HG03175 (cell line): ENCODE measurements around the gene EGLN1.
"Not testable (repeated sequence)": the region's sequence is repeated elsewhere in the genome, so short reads cannot be mapped to it uniquely, and the experiment has no call there.

ENCODE experiments used
- ATAC-seq: cut with Tn5 transposase; IDR thresholded peaks from one replicate; pipeline ENCODE4 v1.9.1; 2021; ENCODE audit warnings: mild to moderate bottlenecking, moderate library complexity; ENCODE audit not compliant: unreplicated experiment

EGLN1 gene

DNA sequence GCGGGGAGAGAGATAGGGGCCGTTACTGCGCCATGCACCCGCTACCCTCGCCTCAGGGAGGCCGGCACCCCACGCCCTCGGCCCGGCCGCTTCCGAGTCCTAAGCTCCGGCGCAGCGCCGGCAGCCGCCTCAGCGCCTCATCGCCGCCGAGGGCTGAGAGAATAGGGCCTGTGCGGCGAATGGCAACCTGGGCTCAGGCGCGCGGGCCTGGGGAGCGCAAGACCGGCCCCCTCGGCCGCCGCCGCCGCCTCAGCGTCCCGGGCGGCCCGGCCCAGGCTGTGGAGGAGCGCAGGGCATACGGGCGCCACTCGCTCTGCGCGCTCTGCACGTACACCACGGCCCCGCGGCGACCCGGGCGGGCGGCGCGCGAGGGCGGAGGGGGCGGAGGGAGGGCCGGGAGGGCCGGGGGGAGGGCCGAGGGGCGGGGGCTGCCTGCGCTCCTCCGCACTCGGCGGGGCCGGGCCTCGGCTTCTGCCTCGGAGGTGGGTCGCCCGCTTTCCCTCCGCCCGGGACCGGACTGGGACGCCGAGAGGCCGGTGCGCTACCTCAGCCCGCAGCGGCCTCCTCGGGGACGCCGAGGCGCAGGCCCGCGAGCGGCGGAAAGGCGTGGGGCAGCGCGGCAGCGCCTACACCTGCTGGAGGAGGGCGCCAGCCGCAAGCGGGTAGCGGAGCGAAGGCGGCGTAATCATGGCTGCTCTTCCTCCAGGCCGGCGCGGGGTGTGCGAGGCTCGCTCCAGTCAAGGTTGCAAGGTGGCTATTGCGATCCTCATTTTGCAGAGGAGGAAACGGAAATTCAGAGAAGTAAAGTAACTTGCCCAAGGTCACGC lies at the start of gene EGLN1:
Gene EGLN1 (minus strand): TSS at position 317 of the 827 bp plus-strand sequence. CDS start 399 bp downstream, outside the sequence.
- ATAC-seq = peak; percentile 79

DNA sequence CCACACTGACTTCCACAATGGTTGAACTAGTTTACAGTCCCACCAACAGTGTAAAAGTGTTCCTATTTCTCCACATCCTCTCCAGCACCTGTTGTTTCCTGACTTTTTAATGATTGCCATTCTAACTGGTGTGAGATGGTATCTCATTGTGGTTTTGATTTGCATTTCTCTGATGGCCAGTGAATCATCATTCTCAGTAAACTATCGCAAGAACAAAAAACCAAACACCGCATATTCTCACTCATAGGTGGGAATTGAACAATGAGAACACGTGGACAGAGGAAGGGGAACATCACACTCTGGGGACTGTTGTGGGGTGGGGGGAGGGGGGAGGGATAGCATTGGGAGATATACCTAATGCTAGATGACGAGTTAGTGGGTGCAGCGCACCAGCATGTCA lies 49.4 kb upstream of the EGLN1 start:
- ATAC-seq = not testable (repeated sequence)

DNA sequence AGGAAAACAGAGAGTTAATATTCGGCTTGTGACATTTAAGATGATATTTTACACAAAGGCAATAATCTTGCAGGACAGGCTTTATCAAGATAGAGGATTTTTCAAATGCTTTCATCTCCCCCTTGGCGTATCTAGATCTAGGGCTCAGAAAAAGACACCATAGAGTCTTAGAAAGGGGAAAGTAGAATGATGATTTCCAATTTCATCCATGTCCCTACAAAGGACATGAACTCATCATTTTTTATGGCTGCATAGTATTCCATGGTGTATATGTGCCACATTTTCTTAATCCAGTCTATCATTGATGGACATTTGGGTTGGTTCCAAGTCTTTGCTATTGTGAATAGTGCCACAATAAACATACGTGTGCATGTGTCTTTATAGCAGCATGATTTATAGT lies 48.9 kb upstream of the EGLN1 start:
- not testable (repeated sequence) for ATAC-seq

DNA sequence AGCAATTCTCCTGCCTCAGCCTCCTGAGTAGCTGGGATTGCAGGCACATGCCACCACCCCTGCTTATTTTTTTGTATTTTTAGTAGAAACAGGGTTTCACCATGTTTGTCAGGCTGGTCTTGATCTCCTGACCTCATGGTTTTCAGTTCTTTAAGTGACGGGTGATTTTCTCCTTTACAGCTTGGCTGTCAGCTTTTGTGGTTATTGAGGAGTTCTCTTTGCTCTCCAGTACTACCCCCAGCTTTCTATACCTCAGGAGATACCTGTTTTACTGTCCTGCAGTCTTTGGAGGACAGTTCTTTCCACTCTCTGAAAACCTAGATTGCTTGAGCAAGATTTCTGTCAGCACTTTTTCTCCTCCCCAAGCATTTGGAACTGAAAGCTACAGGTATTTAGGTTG lies 45.9 kb upstream of the EGLN1 start:
- no peak for ATAC-seq

DNA sequence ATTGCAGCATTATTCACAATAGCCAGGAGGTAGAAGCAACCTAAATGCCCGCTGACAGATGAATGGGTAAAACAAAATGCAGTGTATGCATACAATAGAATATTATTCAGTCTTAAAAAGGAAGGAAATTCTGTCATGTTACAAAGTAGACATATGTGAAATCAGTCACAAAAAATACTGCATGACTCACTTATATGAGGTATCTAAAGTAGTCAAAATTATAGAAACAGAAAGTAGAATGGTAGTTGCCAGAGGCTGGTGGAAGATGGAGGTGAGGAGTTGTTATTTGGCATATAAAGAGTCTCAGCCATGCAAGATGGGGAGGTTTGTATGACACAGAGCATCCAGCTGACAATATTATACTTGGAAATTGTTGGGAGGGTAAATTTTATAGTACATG lies 43.0 kb upstream of the EGLN1 start:
- ATAC-seq = no peak

DNA sequence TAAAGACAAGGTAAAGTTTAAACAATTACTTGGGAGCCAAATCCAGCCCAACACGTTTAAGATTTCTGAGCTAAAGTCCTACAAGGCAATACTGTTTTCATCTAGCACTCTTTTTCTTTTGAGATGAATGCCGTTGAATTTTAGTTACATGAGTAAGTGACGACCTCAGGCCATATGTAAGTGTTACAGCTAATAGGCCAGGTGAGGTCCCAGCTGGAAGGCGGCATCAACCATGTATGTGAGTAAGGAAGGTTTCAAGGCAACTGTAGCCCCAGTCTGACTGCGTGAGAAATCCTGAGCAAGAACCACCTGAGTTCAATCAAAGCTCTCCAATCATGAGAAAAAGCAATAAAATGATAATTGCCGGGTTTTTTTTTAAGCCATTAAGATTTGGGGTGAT lies 41.5 kb upstream of the EGLN1 start:
- ATAC-seq = no peak

DNA sequence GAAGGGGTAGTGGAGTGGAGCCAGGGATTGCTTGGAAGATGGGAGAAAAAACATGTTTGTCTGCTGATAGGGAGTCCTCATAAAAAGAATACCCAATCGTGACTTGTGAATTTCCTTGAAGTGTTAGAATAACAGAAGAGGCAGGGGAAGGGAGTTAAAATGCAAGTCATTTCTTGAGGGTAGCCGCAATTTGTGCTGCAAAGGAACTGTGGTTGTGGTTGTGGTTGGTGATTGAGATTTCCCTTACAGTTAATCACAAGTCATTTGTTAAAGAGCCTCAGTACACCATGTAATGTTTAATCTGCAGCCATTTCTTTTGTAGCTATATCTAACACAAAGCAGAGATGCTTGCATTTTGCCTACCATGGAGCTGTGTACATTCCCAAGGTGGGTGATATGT lies 38.5 kb upstream of the EGLN1 start:
- ATAC-seq = peak; percentile 91

DNA sequence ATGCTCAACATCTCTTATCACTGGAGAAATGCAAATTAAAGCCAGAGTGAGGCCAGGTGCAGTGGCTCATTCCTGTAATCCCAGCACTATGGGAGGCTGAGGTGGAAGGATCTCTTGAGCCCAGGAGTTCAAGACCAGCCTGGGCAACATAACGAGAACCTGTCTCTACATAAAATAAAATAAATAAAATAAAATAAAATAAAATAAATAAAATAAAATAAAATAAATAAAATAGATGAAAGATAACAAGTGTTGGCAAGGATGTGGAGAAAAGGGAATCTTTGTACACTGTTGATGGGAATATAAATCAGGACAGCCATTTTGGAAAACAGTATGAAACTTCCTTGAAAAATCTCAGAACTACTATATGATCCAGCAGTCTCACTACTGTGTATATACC lies 37.4 kb upstream of the EGLN1 start:
- not testable (repeated sequence) for ATAC-seq

DNA sequence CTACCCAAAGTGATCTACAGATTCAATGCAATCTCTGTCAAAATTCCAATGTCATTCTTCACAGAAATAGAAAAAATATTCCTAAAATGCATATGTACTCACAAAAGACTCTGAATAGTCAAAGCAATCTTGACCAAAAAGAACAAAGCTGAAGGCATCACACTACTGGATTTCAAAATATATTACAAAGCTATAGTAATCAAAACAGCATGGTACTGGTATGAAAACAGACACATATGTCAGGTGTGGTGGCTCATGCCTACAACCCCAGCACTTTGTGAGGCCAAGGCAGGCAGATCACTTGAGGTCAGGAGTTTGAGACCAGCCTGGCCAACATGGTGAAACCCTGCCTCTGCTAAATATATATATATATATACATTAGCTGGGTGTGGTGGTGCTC lies 35.9 kb upstream of the EGLN1 start:
- ATAC-seq = not testable (repeated sequence)

DNA sequence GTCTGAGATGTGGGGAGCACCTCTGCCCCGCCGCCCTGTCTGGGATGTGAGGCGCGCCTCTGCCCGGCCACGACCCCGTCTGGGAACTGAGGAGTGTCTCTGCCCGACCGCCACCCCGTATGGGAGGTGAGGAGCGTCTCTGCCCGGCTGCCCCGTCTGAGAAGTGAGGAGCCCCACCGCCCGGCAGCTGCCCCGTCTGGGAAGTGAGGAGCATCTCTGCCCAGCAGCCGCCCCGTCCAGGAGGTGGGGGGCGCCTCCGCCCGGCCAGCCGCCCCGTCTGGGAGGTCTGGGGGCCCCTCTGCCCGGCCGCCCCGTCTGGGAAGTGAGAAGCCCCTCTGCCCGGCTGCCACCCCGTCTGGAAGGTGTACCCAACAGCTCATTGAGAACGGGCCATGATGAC lies 32.0 kb upstream of the EGLN1 start:
- ATAC-seq = not testable (repeated sequence)

DNA sequence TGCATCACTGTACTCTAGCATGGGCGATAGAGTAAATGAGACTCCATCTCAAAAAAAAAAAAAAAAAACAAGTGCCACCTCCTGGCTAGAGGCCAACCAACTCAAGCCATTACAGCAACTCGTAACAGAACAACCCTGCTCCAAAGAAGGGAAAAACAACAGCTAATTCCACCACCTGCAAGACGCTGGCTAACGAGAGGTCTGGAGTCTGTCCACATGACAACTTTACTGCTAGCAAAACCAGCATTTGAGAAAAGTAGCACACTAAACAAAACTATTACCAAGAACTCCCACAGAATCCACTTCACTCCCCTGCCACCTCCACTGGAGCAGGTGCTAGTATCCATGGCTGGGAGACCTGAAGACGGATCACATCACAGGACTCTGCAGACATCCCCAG lies 24.1 kb upstream of the EGLN1 start:
- no peak for ATAC-seq

DNA sequence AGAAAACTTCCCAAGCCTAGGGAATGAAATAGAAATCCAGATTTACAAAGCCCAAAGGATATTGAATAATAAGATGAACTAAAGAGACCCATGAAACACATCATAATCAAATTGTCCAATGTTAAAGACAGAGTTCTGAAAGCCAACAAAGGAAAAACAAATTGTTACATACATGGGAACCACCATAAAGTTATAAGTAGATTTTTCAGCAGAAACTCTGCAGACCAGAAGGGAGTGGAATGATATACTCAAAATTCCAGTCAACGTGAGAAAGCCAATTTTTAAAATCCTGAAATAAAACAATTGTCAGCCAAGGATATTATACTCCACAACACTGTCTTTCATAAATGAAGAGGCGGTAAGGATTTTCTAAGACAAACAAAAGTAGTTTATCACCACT lies 22.0 kb upstream of the EGLN1 start:
- ATAC-seq = no peak

DNA sequence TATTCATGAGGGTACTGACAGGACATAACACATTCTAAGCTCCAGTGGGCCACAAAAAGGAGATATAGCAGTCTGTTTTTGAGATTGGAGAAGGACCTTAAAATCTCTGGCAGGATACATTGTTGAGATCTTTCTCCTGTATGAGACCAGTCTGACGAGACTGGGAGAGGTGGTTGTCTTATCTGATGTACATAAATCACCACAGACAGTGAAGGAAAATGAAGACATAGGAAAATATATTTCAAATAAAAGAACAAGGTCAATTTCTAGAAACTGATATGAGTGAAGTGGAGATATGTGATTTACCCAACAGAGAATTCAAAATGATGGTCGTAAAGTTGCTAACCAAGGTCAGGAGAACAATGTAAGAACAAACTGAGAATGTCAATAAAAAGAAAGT lies 21.3 kb upstream of the EGLN1 start:
- ATAC-seq = no peak

DNA sequence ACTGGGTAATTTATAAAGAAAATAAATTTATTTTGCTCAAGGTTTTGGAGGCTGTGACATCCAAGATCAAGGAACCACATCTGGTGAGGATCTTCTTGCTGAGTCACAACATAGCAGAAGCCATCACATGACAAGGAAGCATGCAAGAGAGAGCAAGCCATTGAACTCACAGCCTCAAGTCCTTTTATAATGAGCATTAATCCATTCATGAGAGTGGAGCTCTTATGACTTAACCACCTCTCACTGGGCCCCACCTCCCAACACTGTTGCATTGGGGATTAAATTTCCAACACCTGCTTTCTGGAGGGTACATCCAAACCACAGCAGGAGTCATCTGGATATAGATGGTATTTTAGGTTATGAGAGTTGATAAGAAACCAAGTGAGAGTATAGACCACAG lies 20.6 kb upstream of the EGLN1 start:
- ATAC-seq = no peak

DNA sequence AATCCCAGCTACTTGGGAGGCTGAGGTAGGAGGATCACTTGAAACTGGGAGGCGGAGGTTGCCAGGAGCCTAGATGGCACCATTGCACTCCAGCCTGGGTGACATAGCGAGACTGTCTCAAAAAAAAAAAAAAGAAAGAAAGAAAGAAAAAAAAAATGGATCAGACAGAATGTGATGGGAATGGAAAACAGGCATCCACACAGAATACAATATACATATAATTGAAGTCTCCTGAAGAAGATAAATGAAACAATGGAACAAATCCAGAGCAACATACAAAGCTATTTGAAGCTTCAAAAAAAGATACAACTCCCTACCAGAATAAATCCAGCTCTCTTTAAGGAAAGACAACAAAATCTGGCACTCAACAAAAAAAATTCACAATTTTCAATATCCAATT lies 10.9 kb upstream of the EGLN1 start:
- no peak for ATAC-seq

DNA sequence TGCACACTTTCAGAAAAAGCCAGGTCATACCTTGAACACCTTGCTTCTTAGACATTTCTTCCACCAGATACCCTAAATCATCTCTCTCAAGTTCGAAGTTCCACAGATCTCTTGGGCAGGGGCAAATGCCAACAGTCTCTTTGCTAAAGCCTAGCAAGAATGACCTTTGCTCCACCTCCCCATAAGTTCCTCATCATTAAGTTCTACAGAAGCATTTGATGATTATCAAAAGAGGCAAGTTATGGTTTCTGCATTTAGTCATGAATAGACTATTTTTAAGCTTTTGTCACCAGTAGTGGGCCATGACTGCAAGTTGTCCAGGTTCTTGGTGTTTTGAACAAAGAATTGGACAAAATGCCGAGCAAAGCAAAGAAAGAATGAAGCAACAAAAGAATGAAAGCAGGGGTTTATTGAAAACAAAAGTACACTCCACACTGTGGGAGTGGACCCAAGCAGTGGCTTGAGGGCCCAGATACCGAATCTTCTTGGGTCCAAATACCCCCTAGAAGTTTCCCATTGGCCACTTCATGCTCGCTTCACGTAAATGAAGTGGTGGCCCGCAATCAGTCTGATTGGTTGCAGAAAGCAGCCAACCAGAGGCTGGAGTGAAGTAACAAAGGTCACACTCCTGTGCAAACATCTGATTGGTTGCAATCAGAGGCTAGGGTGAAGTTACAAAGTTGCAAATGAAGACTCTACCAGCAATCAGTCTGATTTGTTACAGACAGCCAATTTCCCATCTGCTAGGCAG lies 9.8 kb upstream of the EGLN1 start:
- ATAC-seq = no peak

DNA sequence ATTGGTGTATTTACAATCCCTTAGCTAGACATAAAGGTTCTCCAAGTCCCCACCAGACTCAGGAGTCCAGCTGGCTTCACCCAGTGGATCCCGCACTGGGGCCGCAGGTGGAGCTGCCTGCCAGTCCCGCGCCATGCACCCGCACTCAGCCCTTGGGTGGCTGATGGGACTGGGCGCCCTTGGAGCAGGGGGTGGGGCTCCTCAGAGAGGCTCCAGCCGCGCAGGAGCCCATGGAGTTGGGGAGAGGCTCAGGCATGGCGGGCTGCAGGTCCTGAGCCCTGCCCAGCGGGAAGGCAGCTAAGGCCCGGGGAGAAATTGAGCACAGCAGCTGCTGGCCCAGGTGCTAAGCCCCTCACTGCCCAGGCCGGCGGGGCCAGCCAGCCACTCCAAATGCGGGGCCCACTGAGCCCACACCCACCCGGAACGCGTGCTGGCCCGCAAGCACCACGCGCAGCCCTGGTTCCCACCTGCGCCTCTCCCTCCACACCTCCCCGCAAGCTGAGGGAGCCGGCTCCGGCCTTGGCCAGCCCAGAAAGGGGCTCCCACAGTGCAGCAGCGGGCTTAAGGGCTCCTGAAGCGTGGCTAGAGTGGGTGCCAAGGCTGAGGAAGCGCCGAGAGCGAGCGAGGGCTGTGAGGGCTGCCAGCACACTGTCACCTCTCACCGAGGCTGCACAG lies 8.7 kb upstream of the EGLN1 start:
- not testable (repeated sequence) for ATAC-seq

DNA sequence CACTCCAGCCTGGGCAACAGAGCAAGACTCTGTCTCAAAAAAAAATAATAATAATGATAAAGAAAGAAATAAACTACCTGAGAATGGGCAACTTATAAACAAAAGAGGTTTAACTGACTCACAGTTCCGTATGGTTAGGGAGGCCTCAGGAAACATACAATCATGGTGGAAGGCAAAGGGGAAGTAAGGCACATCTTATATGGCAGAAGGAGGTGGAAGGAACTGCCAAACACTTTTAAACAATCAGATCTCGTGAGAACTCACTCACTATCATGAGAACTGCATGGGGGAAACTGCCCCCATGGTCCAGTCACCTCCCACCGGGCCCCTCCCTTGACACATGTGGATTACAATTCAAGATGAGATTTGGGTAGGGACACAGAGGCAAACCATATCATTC lies 6.3 kb upstream of the EGLN1 start:
- ATAC-seq = no peak

DNA sequence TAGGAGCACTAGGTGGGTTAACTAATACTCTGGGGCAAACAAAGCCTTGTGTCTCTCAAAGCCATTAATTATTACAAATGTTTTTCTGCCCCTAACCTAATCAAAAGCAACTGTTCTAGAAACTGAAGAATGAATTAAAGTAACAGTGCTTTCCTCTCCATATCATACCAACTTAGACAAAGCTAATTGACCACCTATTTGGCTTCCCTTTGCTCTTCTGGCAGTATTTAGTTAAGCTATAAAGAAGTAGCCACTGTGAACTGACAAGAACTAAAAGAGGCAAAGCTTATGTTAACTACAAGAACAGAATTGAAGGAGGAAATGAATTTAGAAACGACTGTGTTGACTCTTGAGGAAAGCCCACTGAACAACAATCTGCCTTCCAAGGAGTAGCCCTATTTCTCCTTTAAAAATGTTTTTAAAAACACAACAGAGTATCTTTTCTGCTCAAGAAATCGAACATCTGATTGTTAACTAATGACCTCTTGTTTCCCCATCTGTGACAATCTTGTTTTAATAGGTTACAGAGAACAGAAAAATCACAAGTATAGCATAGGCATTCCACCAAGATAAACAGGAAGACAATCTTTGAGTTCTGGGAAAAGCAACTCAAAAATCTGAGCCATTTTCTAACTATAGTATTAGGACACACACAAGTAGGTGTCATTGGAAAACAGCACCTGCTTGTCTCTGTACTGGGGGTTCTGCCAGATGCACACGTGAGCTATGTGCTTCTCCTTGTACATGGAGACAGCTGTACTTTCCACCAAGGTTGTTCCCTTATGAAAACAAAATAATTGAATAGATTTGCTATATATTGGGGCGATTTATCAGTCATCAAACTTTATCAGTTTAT lies 3.1 kb upstream of the EGLN1 start:
- no peak for ATAC-seq

DNA sequence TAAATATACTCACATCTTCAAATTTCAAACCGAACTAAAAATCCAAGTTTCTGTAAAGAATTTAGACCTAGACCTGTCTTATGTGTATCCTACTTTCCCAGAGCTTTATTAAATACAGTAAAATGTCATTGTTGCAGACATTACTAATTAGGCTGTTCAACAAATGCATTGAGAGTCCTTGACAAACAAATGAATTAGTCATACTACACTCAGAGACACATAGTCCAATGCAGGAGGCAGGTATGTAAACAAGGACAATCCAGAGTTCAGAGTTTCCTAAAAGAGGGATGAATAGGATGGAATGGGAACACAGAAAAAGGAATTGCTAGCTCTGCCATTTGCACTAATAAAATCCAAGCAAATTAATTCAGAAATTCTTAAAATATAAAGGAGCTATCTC lies 1.6 kb upstream of the EGLN1 start:
- no peak for ATAC-seq

DNA sequence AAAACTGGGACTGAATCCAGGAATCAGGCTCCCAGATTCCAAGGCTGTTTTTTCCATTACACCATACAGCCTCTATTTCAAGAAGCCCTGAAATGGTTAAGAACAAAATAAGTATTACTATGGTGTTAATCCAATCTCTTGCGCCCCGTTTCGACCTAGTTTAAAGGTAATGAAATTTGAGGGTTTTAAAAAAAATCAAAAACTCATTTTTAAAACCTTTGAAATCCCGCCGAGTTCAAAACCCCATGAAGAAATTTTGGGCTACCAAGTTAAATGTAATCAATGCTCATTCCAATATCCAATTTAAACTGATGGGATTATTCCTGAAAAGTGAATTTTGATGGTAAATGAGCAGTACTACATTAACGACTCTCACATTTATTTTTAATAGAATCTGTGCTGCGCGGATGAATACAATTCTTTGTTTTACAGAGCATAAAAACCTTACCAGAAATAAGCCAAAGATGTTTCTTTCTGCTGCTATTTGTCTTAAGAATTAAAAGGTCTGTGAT lies 767 bp upstream of the EGLN1 start:
- ATAC-seq = no peak
